Left lobe of liver (tissue), 2 donors: ENCODE results near the gene SPAG16. TPM values are rescaled to one million over a fixed set of nuclear protein-coding genes. Genes with fewer than 3 reads are reported as not detected.
"Not testable (repeated sequence)": the region's sequence is repeated elsewhere in the genome, so short reads cannot be mapped to it uniquely, and the experiment has no call there.

ENCODE experiments used
- ATAC-seq: fragments of 200-7000 bp; cut with Tn5 transposase; one replicate; pipeline ENCODE4 v1.9.1; 2020; ENCODE audit warnings: mild to moderate bottlenecking, moderate library complexity
- DNase-seq: peaks from one replicate; pipeline ENCODE4 v3.0.0-alpha.2; 2020; ENCODE audit warnings: low spot score
- total RNA-seq: library from RNA; stranded (reverse); gene quantifications from one replicate; pipeline ENCODE4 v1.2.1, GENCODE V29; 2021
- donor health status: DM: no; HTN: no; CAD: no; lungs with moderate emphysema.
- donor health status: DM: no; HTN: yes; CAD: no.

The SPAG16 gene
- total RNA-seq, 1 donor from 2014 or later: 8.2 TPM

GRCh38 chr2:213266421-213266820 lies 17.8 kb upstream of the SPAG16 start:
- no peak for ATAC-seq
- DNase-seq: no peak

- no peak for DNase-seq
- ATAC-seq: no peak
These were observed 12.3 kb upstream of the SPAG16 start for GRCh38 chr2:213271947-213272346.

GRCh38 chr2:213274143-213274542 lies 10.1 kb upstream of the SPAG16 start:
- DNase-seq (no peak), ATAC-seq (no peak)

GRCh38 chr2:213275265-213275664 lies 9.0 kb upstream of the SPAG16 start:
- no peak for ATAC-seq
- DNase-seq: no peak

GRCh38 chr2:213277134-213277533 lies 7.1 kb upstream of the SPAG16 start:
- ATAC-seq, DNase-seq: not testable (repeated sequence)

- DNase-seq (no peak), ATAC-seq (no peak)
These were observed 5.1 kb upstream of the SPAG16 start for GRCh38 chr2:213279116-213279620.

- DNase-seq: no peak
- no peak for ATAC-seq
These were observed 4.3 kb upstream of the SPAG16 start for GRCh38 chr2:213279971-213280370.

GRCh38 chr2:213281156-213281555 lies 3.1 kb upstream of the SPAG16 start:
- ATAC-seq: no peak

GRCh38 chr2:213285404-213285803 lies 1.1 kb downstream of the SPAG16 start:
- ATAC-seq (no peak), DNase-seq (no peak)

More at GRCh38 chr2:213281156-213281555, 3.1 kb upstream of the SPAG16 start:
- DNase-seq: no peak

GRCh38 chr2:213286161-213286560 lies 1.9 kb downstream of the SPAG16 start:
- ATAC-seq (no peak), DNase-seq (no peak)

GRCh38 chr2:213288913-213289700 lies 4.8 kb downstream of the SPAG16 start:
- no peak for DNase-seq
- no peak for ATAC-seq

- no peak for DNase-seq
- no peak for ATAC-seq
These were observed 6.2 kb downstream of the SPAG16 start for GRCh38 chr2:213290501-213290900.

- DNase-seq (no peak), ATAC-seq (no peak)
These were observed 12.0 kb downstream of the SPAG16 start for GRCh38 chr2:213296270-213296669.

- DNase-seq (peak; percentile 70), ATAC-seq (peak; percentile 96)
These were observed 22.2 kb downstream of the SPAG16 start for GRCh38 chr2:213306316-213306942.

GRCh38 chr2:213315168-213315876 lies 31.1 kb downstream of the SPAG16 start:
- DNase-seq (no peak), ATAC-seq (no peak)

GRCh38 chr2:213316001-213316735 lies 31.9 kb downstream of the SPAG16 start:
- DNase-seq: peak; percentile 53
- ATAC-seq: peak; percentile 90

GRCh38 chr2:213317929-213318328 lies 33.7 kb downstream of the SPAG16 start:
- no peak for ATAC-seq
- no peak for DNase-seq

GRCh38 chr2:213320604-213321003 lies 36.3 kb downstream of the SPAG16 start:
- ATAC-seq: no peak
- DNase-seq: no peak

GRCh38 chr2:213336253-213336770 lies 52.0 kb downstream of the SPAG16 start:
- DNase-seq: no peak
- ATAC-seq: no peak

GRCh38 chr2:213353419-213353818 lies 69.2 kb downstream of the SPAG16 start:
- no peak for DNase-seq

GRCh38 chr2:213376644-213377043 lies 92.4 kb downstream of the SPAG16 start:
- DNase-seq (no peak), ATAC-seq (no peak)

More at GRCh38 chr2:213353419-213353818, 69.2 kb downstream of the SPAG16 start:
- ATAC-seq: no peak
